Mesothelial cell of epicardium (in vitro differentiated cells): ENCODE results near the gene TULP4. TPM values are rescaled to one million over a fixed set of nuclear protein-coding genes. Genes with fewer than 3 reads are reported as not detected.
"Not testable (repeated sequence)": the region's sequence is repeated elsewhere in the genome, so short reads cannot be mapped to it uniquely, and the experiment has no call there.

Experiments used
- DNase-seq, 2 experiments: peaks; one replicate each; pipeline ENCODE4 v3.0.0; 2021; ENCODE audit warnings: low spot score in 2 of 2; ENCODE audit not compliant: unreplicated experiment in 2 of 2
- H3K27ac Mint-ChIP-seq: 2 replicates; pipeline ENCODE4 v1.8.0; 2021; ENCODE audit warnings: mixed read lengths
- H3K27me3 Mint-ChIP-seq: 2 replicates; pipeline ENCODE4 v1.8.0; 2021; ENCODE audit warnings: low read depth, mixed read lengths
- H3K36me3 Mint-ChIP-seq: 2 replicates; pipeline ENCODE4 v1.8.0; 2021; ENCODE audit warnings: mixed read lengths
- H3K4me1 Mint-ChIP-seq: 2 replicates; pipeline ENCODE4 v1.8.0; 2021; ENCODE audit warnings: mixed read lengths
- H3K4me3 Mint-ChIP-seq: 2 replicates; pipeline ENCODE4 v1.8.0; 2021; ENCODE audit warnings: mild to moderate bottlenecking, moderate library complexity, mixed read lengths
- H3K9me3 Mint-ChIP-seq: 2 replicates; pipeline ENCODE4 v1.8.0; 2021; ENCODE audit warnings: mixed read lengths
- total RNA-seq: library from RNA; stranded (reverse); gene quantifications from 3 replicates; pipeline ENCODE4 v1.2.1, GENCODE V29; 2021
- TF ChIP-seq, protein P1 (sequence below): fragments of 200-600 bp; sonication (generic); IDR thresholded peaks from one replicate; pipeline ENCODE4 v1.5.0; 2021; ENCODE audit warnings: antibody characterized with exemption; ENCODE audit not compliant: unreplicated experiment

Gene TULP4
- total RNA-seq, 1 donor from 2014 or later = 135 TPM

DNA sequence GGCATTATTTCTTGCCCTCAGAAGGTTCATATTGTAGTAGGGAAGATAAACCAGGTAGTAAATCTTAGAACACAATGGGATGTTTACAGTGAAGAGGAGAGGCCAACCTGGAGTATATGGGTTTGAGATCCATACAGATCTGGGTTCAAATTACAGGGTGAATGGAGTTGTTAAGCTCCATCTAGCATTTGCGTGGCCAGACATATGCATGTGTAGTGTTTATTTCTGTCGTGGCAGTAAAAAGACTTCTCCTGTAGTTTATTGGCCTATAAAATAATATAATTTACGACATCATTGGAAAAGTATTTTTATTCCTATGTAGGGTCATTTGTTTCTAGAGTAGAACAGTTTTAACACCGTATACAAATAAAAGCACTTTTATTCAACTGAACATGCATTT lies 25.2 kb upstream of the TULP4 start:
- TF ChIP-seq, protein P1, sequence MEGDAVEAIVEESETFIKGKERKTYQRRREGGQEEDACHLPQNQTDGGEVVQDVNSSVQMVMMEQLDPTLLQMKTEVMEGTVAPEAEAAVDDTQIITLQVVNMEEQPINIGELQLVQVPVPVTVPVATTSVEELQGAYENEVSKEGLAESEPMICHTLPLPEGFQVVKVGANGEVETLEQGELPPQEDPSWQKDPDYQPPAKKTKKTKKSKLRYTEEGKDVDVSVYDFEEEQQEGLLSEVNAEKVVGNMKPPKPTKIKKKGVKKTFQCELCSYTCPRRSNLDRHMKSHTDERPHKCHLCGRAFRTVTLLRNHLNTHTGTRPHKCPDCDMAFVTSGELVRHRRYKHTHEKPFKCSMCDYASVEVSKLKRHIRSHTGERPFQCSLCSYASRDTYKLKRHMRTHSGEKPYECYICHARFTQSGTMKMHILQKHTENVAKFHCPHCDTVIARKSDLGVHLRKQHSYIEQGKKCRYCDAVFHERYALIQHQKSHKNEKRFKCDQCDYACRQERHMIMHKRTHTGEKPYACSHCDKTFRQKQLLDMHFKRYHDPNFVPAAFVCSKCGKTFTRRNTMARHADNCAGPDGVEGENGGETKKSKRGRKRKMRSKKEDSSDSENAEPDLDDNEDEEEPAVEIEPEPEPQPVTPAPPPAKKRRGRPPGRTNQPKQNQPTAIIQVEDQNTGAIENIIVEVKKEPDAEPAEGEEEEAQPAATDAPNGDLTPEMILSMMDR = no peak
- H3K36me3 Mint-ChIP-seq = peaks cover 19% of the 10 kb centered on the region
- peaks cover 7% of the 10 kb centered on the region for H3K9me3 Mint-ChIP-seq
- no peaks in the 10 kb centered on the region for H3K27me3 Mint-ChIP-seq
- peak overlapping the region; percentile 82 for H3K27ac Mint-ChIP-seq
- H3K4me3 Mint-ChIP-seq = no peak overlapping the region
- peaks cover 22% of the 10 kb centered on the region for H3K4me1 Mint-ChIP-seq
- DNase-seq = no peak

- H3K27ac Mint-ChIP-seq = no peak overlapping the region
- no peaks in the 10 kb centered on the region for H3K27me3 Mint-ChIP-seq
Observed at GRCh38 chr6:158290040-158290439, 22.2 kb upstream of the TULP4 start.

DNA sequence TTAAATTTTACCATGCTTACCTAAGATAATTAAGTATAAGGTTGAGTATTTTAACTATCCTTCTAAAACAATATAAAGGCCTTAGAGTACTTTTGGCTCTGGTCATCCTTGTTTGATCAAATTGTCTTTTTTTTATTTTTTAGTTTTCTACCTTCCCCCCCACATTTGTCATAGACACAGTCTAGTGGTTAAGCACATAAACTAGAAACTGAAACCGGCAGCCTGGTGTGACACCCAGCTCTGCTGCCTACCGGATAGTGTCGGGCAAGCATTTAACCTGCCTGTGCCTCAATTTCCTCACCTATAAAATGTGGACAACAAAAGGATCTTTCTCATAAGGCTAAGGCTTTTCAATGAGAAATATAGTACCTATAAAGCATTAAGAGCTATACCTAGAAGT lies 21.6 kb upstream of the TULP4 start:
- H3K4me3 Mint-ChIP-seq = no peak overlapping the region
- peaks cover 8% of the 10 kb centered on the region for H3K4me1 Mint-ChIP-seq
- TF ChIP-seq, protein P1 = no peak
- no peaks in the 10 kb centered on the region for H3K27me3 Mint-ChIP-seq
- no peak overlapping the region for H3K27ac Mint-ChIP-seq
- no peak for DNase-seq
- H3K9me3 Mint-ChIP-seq = peaks cover 14% of the 10 kb centered on the region
- peaks cover 30% of the 10 kb centered on the region for H3K36me3 Mint-ChIP-seq

More at GRCh38 chr6:158290040-158290439, 22.2 kb upstream of the TULP4 start:
- Mint-ChIP-seq H3K4me3 (no peak overlapping the region), H3K36me3 (peaks cover 24% of the 10 kb centered on the region), H3K9me3 (peaks cover 13% of the 10 kb centered on the region), H3K4me1 (peaks cover 8% of the 10 kb centered on the region)
- TF ChIP-seq, protein P1 = no peak
- DNase-seq = no peak

- no peak for DNase-seq
- peaks cover 24% of the 10 kb centered on the region for H3K9me3 Mint-ChIP-seq
- H3K27me3 Mint-ChIP-seq = no peaks in the 10 kb centered on the region
- peaks cover under 1% of the 10 kb centered on the region for H3K4me1 Mint-ChIP-seq
- H3K4me3 Mint-ChIP-seq = no peak overlapping the region
- H3K36me3 Mint-ChIP-seq = peaks cover 43% of the 10 kb centered on the region
- H3K27ac Mint-ChIP-seq = no peak overlapping the region
- TF ChIP-seq, protein P1 = no peak
Observed at GRCh38 chr6:158292016-158292415, 20.2 kb upstream of the TULP4 start.

DNA sequence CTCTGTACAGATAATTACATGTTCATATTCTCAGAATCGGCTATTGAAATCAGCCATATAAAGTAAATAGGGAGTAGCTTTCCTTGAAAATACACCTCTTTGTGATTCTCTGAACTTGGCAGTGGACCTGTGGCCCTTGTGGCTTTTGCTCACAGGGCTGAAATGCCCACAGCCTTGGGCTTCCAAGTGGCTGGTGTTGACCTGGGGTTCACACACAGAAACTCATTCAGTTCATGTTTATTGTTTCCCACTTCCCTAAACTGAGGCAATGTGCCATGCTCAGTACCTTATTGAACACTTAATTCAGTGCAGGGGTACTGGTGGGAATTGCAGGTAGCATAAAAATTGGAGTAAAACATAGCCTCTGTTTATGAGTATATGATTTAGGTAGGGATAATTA lies 19.1 kb upstream of the TULP4 start:
- H3K36me3 Mint-ChIP-seq = peaks cover 47% of the 10 kb centered on the region
- H3K27ac Mint-ChIP-seq = no peak overlapping the region
- DNase-seq = no peak
- H3K27me3 Mint-ChIP-seq = no peaks in the 10 kb centered on the region
- TF ChIP-seq, protein P1 = no peak
- H3K4me1 Mint-ChIP-seq = no peaks in the 10 kb centered on the region
- no peak overlapping the region for H3K4me3 Mint-ChIP-seq
- H3K9me3 Mint-ChIP-seq = peaks cover 30% of the 10 kb centered on the region

- not testable (repeated sequence) for DNase-seq, H3K27ac Mint-ChIP-seq, H3K4me3 Mint-ChIP-seq, H3K4me1 Mint-ChIP-seq, H3K27me3 Mint-ChIP-seq
- Mint-ChIP-seq H3K36me3 (peaks cover 68% of the 10 kb centered on the region), H3K9me3 (peaks cover 52% of the 10 kb centered on the region)
Observed at GRCh38 chr6:158295976-158296853, 16.1 kb upstream of the TULP4 start.

- not testable (repeated sequence) for DNase-seq, H3K27ac Mint-ChIP-seq, H3K27me3 Mint-ChIP-seq, H3K4me1 Mint-ChIP-seq, H3K4me3 Mint-ChIP-seq
- Mint-ChIP-seq H3K36me3 (peaks cover 63% of the 10 kb centered on the region), H3K9me3 (peaks cover 47% of the 10 kb centered on the region)
Observed at GRCh38 chr6:158296854-158297324, 15.4 kb upstream of the TULP4 start.

- H3K9me3 Mint-ChIP-seq = peaks cover 47% of the 10 kb centered on the region
- H3K27me3 Mint-ChIP-seq = not testable (repeated sequence)
Observed at GRCh38 chr6:158297657-158298056, 14.6 kb upstream of the TULP4 start.

More at GRCh38 chr6:158297657-158298056, 14.6 kb upstream of the TULP4 start:
- H3K4me1 Mint-ChIP-seq, H3K27ac Mint-ChIP-seq, H3K4me3 Mint-ChIP-seq, DNase-seq: not testable (repeated sequence)
- H3K36me3 Mint-ChIP-seq = peaks cover 64% of the 10 kb centered on the region
